K562 (cell line): ENCODE data around the gene C3. TPM values are rescaled to one million over a fixed set of nuclear protein-coding genes. Genes with fewer than 3 reads are reported as not detected.

Source experiments
- CREM ChIP-seq: IDR thresholded peaks from 2 replicates; pipeline ENCODE4 v1.6.1; 2014; ENCODE audit warnings: antibody characterized with exemption, low read depth
- E2F1 ChIP-seq: sonication (generic); formaldehyde crosslinking; IDR thresholded peaks from 2 replicates; pipeline ENCODE4 v1.8.1; 2023; ENCODE audit warnings: mild to moderate bottlenecking, missing genetic modification reagents, moderate library complexity
- E2F5 ChIP-seq: sonication (generic); formaldehyde crosslinking; IDR thresholded peaks from 2 replicates; pipeline ENCODE4 v1.8.0; 2022; ENCODE audit warnings: mild to moderate bottlenecking, missing genetic modification reagents
- HNRNPUL1 ChIP-seq: fragments of 200-400 bp; formaldehyde crosslinking; IDR thresholded peaks from 2 replicates; pipeline ENCODE4 v1.6.1; 2017; ENCODE audit warnings: low read length
- PHB2 ChIP-seq: fragments of 450-650 bp; IDR thresholded peaks from 2 replicates; pipeline ENCODE4 v1.6.1; 2017; ENCODE audit warnings: low read depth
- POLR2AphosphoS5 ChIP-seq: IDR thresholded peaks from 2 replicates; pipeline ENCODE4 v1.6.1; 2011; ENCODE audit warnings: mild to moderate bottlenecking, low read depth, low read length, moderate library complexity; ENCODE audit not compliant: control insufficient read depth, insufficient read depth
- SRSF7 ChIP-seq: fragments of 200-400 bp; formaldehyde crosslinking; optimal IDR thresholded peaks from 2 replicates; pipeline ENCODE3; 2017; ENCODE audit warnings: mild to moderate bottlenecking, low read depth, low read length
- STAT5B ChIP-seq: fragments of 250-450 bp; sonication (Bioruptor Pico); IDR thresholded peaks from 2 replicates; pipeline ENCODE4 v1.8.0; 2021; ENCODE audit warnings: mild to moderate bottlenecking, inconsistent platforms
- TFAM ChIP-seq: fragments of 250-450 bp; sonication (Bioruptor Pico); conservative IDR thresholded peaks from 2 replicates; pipeline ENCODE4 v1.5.0; 2021; ENCODE audit warnings: mild to moderate bottlenecking, moderate library complexity
- YY1 ChIP-seq, 3 experiments: IDR thresholded peaks; 2 replicates each; pipeline ENCODE4 v1.6.1; 2011; ENCODE audit warnings: low read length in 2 of 3, mild to moderate bottlenecking in 2 of 3, moderate library complexity in 2 of 3, borderline replicate concordance in 1 of 3, control low read depth in 1 of 3, low read depth in 1 of 3; ENCODE audit not compliant: insufficient read depth in 3 of 3, insufficient replicate concordance in 2 of 3, control insufficient read depth in 1 of 3, insufficient read length in 1 of 3; ENCODE audit errors: extremely low read depth in 1 of 3
- ZBTB11 ChIP-seq, 3 experiments: fragments of 200-800 bp in 1 of 3; fragments of 250-450 bp in 1 of 3; fragments of 450-650 bp in 1 of 3; sonication (Bioruptor Pico) in 1 of 3; sonication (Bioruptor generic) in 1 of 3; formaldehyde crosslinking in 1 of 3; IDR thresholded peaks; 2 replicates each; pipeline versions ENCODE4 v1.6.1 to v1.8.0; 2016 to 2022; ENCODE audit warnings: mild to moderate bottlenecking in 2 of 3, missing genetic modification characterization in 2 of 3, missing compliant biosample characterization in 1 of 3, moderate library complexity in 1 of 3
- ZNF184 ChIP-seq: sonication (generic); formaldehyde crosslinking; IDR thresholded peaks from 2 replicates; pipeline ENCODE4 v1.5.0; 2020; ENCODE audit warnings: missing genetic modification reagents
- ZNF707 ChIP-seq: fragments of 250-450 bp; sonication (Bioruptor Pico); conservative IDR thresholded peaks from 2 replicates; pipeline ENCODE4 v1.8.0; 2022; ENCODE audit warnings: inconsistent platforms, mild to moderate bottlenecking, moderate library complexity
- polyA plus RNA-seq, 8 experiments: library from polyadenylated mRNA; depleted of rRNA in 4 of 8; stranded (reverse) in 5 of 8; unstranded in 3 of 8; fragments of >200 nt; fragmentation: Nextera tagmentation in 2 of 8; fragmentation: Illumina TruSeq in 1 of 8; extraction: Ambion mirVana in 2 of 8; extraction: Trizol in 1 of 8; gene quantifications; 2 replicates each; pipeline versions ENCODE4 v1.2.1 to v1.2.3, GENCODE V29; 2011 to 2014; ENCODE audit warnings: inconsistent platforms in 1 of 8, missing spikeins in 1 of 8
- total RNA-seq, 7 experiments: library from RNA; depleted of rRNA in 6 of 7; stranded (reverse); fragments of >200 nt in 6 of 7; fragmentation: Illumina TruSeq in 2 of 7; extraction: Trizol in 2 of 7; gene quantifications; 2 replicates each; pipeline versions ENCODE4 v1.2.1 to v1.2.3, GENCODE V29; 2011 to 2021; ENCODE audit warnings: low replicate concordance in 1 of 7
- TF ChIP-seq, protein P1 (sequence below): fragments of 450-650 bp; IDR thresholded peaks from 2 replicates; pipeline ENCODE4 v1.6.1; 2017; ENCODE audit warnings: antibody characterized with exemption, mild to moderate bottlenecking

The C3 gene
- total and polyA plus RNA-seq, 9 of the 15 experiments (the other 6 are each of a cell fraction or from before 2014, with no cell fraction given) = 0.59 to 10.6 (median 2.2) TPM

DNA sequence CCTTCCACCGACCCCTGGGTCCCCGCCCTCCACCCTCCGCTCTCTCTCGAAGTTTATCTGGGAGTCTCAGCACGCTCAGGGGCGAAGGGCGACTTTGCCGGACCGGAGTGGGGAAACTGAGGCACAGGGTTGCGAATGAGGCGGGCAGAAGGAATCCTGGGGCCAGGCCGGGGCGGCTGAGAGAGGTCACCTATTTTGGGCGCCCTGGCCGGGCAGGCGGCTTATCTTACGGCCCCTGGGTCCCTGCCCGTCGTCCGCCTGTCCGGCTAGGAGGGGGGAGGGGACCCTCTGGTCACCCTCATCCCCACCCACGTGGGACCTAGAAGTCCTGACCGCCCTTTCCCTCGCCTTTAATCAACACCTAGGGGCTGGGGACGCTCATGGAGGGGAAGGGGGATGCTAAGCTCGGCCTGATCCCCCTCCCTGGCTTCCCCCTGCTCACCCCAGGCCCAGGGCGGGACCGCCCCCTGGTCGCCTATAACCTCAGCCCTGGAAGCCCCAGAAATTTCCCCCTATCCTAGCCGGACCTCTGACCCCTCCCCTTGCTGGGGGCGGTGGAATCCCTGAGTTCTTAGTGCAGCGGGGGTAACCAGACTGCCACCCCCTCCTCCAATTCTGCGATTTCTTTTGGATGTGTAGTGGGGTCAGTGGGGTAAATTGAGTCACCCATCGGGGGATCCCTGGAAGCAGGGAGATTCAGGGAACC lies 19.6 kb upstream of the C3 start (continued):
- TF ChIP-seq ZBTB11 (CRISPR knock-in tag; IDR thresholded peaks at IDR 0.05) = no peak
- no peak for TF ChIP-seq PHB2
- no peak for TF ChIP-seq CREM
- TF ChIP-seq, protein P1, sequence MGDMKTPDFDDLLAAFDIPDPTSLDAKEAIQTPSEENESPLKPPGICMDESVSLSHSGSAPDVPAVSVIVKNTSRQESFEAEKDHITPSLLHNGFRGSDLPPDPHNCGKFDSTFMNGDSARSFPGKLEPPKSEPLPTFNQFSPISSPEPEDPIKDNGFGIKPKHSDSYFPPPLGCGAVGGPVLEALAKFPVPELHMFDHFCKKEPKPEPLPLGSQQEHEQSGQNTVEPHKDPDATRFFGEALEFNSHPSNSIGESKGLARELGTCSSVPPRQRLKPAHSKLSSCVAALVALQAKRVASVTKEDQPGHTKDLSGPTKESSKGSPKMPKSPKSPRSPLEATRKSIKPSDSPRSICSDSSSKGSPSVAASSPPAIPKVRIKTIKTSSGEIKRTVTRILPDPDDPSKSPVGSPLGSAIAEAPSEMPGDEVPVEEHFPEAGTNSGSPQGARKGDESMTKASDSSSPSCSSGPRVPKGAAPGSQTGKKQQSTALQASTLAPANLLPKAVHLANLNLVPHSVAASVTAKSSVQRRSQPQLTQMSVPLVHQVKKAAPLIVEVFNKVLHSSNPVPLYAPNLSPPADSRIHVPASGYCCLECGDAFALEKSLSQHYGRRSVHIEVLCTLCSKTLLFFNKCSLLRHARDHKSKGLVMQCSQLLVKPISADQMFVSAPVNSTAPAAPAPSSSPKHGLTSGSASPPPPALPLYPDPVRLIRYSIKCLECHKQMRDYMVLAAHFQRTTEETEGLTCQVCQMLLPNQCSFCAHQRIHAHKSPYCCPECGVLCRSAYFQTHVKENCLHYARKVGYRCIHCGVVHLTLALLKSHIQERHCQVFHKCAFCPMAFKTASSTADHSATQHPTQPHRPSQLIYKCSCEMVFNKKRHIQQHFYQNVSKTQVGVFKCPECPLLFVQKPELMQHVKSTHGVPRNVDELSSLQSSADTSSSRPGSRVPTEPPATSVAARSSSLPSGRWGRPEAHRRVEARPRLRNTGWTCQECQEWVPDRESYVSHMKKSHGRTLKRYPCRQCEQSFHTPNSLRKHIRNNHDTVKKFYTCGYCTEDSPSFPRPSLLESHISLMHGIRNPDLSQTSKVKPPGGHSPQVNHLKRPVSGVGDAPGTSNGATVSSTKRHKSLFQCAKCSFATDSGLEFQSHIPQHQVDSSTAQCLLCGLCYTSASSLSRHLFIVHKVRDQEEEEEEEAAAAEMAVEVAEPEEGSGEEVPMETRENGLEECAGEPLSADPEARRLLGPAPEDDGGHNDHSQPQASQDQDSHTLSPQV = no peak
- TF ChIP-seq ZNF184 (CRISPR knock-in tag) = no peak
- TF ChIP-seq SRSF7 = no peak
- TF ChIP-seq ZNF707 (CRISPR knock-in tag) = no peak
- TF ChIP-seq STAT5B = no peak
- no peak for TF ChIP-seq E2F5 (CRISPR knock-in tag)
- TF ChIP-seq YY1 (IDR thresholded peaks at IDR 0.05; ENCODE audit: borderline replicate concordance in 1 of 3, control insufficient read depth in 1 of 3, extremely low read depth in 1 of 3, insufficient read depth in 3 of 3, insufficient read length in 1 of 3, insufficient replicate concordance in 2 of 3, low read depth in 1 of 3, low read length in 2 of 3) = peak in 1 of 3 experiments; percentile 17
- TF ChIP-seq TFAM (CRISPR knock-in tag) = no peak
- TF ChIP-seq HNRNPUL1 = no peak
- no peak for TF ChIP-seq E2F1 (CRISPR knock-in tag)
- no peak for TF ChIP-seq POLR2AphosphoS5
